Peyer's patch (tissue), 4 donors: ENCODE data around the gene ARMC8.

Experiments used
- POLR2A ChIP-seq, 2 donors: fragments of 450-650 bp; IDR thresholded peaks; one replicate each; pipeline ENCODE4 v1.5.1; 2017; ENCODE audit warnings: antibody characterized with exemption in 2 of 2, mild to moderate bottlenecking in 2 of 2, moderate library complexity in 2 of 2
- TF ChIP-seq, protein P1 (sequence below), 6 experiments: fragments of 450-650 bp in 4 of 6; fragments of 200-600 bp in 2 of 6; sonication (generic) in 1 of 6; IDR thresholded peaks; one replicate each; pipeline ENCODE4 v1.5.1; 2017 to 2019; ENCODE audit warnings: antibody characterized with exemption in 6 of 6, mild to moderate bottlenecking in 3 of 6, moderate library complexity in 1 of 6

DNA sequence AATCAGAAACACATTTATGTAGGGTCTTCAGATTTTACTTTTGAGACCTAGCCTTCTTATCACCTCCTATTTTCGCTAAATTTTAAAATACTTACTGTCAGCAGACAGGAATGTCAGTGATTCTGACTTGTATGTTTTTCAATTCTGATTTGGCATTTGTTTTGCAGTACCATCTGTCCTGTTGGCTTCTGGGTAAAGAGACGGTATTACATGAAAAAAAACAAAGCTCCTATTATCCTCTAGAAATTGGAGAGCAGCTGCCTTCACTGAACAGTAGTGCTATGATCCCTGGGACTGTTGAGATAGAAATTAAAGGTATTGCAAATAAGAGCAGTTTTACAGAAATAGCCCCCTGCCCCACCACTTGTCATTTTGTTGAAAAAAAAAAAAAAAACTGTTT is 8.4 kb downstream of the ARMC8 start:
- no peak for TF ChIP-seq POLR2A (IDR thresholded peaks at IDR 0.05)
- TF ChIP-seq, protein P1, sequence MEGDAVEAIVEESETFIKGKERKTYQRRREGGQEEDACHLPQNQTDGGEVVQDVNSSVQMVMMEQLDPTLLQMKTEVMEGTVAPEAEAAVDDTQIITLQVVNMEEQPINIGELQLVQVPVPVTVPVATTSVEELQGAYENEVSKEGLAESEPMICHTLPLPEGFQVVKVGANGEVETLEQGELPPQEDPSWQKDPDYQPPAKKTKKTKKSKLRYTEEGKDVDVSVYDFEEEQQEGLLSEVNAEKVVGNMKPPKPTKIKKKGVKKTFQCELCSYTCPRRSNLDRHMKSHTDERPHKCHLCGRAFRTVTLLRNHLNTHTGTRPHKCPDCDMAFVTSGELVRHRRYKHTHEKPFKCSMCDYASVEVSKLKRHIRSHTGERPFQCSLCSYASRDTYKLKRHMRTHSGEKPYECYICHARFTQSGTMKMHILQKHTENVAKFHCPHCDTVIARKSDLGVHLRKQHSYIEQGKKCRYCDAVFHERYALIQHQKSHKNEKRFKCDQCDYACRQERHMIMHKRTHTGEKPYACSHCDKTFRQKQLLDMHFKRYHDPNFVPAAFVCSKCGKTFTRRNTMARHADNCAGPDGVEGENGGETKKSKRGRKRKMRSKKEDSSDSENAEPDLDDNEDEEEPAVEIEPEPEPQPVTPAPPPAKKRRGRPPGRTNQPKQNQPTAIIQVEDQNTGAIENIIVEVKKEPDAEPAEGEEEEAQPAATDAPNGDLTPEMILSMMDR (IDR thresholded peaks at IDR 0.05), result no peak
